Measurements from ENCODE around the gene BLZF1.
"Not testable (repeated sequence)": the region's sequence is repeated elsewhere in the genome, so short reads cannot be mapped to it uniquely, and the experiment has no call there.

BLZF1 gene

GRCh38 chr1:169367686-169368405, at the start of gene BLZF1, which contains the start of gene NME7:
Gene BLZF1 (plus strand): TSS chr1:169368195. CDS start chr1:169369523, 1,328 bp downstream.
Gene NME7 (minus strand): TSS chr1:169367797. CDS start chr1:169367710, 87 bp downstream.
- DNase-seq (ENCODE audit: low read depth) = peak; percentile 98

GRCh38 chr1:169318536-169319244, 49.3 kb upstream of the BLZF1 start:
- no peak for DNase-seq (ENCODE audit: low read depth)

DNA sequence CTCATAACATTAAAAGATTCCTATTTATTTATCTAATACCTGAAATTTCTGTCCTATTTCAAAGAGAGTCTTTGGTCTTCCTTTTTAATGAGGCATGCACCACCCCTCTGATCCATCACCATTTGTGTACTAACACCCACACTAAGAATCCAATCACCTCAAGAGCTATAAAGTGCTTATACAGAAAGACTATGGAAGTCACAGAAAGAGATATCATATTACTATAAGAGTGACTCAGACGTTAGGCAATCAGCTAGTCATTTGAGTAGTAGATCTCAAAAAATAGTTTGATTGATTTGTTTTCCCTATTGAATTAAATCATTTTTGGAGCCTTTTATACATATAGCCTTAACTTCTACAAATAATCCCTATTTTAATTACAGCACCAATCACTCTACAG, 46.5 kb upstream of the BLZF1 start:
- no peak for DNase-seq (ENCODE audit: low read depth)

DNA sequence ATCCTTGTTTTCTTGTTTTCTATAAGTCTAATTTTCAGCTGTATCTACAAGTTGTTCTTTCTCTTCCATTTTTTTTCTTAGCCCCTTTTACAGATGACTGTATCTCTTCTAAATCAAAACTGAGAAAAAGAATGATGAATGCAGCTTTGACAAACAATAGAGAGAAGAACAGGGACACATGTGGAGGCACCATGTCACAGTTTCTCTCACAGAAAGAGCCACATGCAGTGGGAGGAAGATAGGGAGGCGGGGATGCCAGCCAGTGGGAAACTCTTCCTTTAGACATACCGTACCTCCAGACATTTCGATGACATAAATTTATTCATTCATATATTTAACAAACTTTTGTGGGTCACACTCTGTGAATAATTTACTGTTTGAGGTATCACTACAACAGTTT, 45.9 kb upstream of the BLZF1 start:
- DNase-seq (ENCODE audit: low read depth) = no peak

DNA sequence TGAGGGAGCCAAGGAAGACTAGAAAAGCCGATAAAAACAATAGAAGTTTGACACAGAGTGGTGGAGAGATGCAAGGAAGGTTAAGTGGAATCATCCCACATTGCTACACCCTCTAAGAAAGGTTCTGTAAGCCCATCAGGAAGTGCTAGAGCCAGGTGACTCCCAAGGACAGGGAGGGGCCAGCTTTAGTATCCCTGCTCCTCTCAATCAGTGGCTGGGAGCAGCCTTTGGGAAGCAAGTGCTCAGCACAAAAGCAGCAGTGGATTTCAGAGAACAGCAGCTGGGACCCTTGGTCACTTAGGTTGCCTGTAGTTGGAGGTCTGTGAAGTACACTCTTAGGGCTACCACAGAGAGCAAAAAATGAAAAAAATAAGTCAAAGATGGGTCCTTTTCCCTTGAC, 42.9 kb upstream of the BLZF1 start:
- DNase-seq (ENCODE audit: low read depth) = no peak

DNA sequence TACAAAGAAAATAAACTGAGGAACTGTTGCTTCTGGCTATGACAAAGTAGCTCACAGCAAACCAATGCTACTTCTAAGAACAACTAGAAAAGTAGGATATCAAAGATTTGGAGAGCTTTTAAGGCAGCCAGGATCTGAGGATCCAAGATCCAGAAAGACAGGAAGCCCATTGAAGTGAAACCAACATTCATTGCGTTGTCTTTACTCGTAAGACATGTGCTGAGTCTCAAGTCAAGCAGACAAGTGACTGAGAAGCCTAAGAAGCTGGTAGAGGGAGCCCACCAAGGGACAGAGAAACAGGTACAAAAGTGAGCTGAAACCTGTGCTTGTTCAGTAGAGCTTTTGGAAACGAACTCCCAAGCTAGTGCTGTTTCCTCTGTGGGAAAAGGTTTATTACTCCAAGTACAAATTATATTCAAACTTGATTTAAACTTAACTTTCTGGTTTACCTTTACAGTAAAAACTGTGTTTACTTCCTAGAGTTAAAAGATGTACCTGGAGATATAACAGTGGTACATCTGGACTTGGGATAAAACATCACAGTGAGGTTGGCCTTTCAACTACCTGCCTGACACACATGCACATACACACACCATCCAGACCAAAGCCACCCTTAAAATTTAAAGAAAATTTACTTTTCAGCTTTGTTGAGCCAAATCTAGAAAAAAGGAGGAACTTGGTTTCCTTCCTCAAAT, 41.6 kb upstream of the BLZF1 start:
- DNase-seq (ENCODE audit: low read depth) = no peak

GRCh38 chr1:169326956-169327268, 41.1 kb upstream of the BLZF1 start:
- DNase-seq (ENCODE audit: low read depth) = no peak

DNA sequence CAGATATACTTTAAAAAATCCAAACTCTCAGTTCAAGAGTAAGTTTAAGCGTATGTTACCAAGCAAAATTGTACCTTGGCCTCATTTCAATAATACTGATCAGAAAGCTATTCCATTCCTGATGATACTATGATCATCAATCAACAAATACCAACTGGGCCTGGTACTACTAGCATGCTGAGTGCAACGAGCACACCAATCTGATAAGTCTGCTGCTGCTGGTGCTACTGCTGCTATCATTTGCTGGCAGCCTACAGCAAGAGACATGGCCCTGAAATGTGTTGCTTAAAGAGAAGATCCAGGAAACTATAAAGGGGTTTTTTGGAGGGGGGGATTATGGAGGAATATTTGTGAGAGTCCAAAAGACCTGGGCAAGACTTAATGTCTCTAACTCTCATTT, 40.1 kb upstream of the BLZF1 start:
- DNase-seq (ENCODE audit: low read depth) = no peak

- no peak for DNase-seq (ENCODE audit: low read depth)
Observed at GRCh38 chr1:169329383-169329782, 38.6 kb upstream of the BLZF1 start.

GRCh38 chr1:169330927-169331326, 37.1 kb upstream of the BLZF1 start:
- DNase-seq (ENCODE audit: low read depth) = no peak

DNA sequence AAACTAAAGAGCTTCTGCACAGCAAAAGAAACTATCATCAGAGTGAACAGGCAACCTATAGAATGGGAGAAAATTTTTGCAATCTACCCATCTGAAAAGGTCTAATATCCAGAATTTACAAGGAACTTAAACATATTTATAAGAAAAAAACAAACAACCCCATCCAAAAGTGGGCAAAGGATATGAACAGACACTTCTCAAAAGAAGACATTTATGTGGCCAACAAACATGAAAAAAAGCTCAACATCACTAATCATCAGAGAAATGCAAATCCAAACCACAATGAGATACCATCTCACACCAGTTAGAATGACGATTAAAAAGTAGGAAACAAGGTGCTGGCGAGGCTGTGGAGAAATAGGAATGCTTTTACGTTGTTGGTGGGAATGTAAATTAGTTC, 33.3 kb upstream of the BLZF1 start:
- DNase-seq (ENCODE audit: low read depth) = not testable (repeated sequence)

- not testable (repeated sequence) for DNase-seq (ENCODE audit: low read depth)
Observed at GRCh38 chr1:169336947-169337715, 30.9 kb upstream of the BLZF1 start.

- DNase-seq (ENCODE audit: low read depth) = peak; percentile 73
Observed at GRCh38 chr1:169338617-169339016, 29.4 kb upstream of the BLZF1 start.

GRCh38 chr1:169339773-169340172, 28.2 kb upstream of the BLZF1 start:
- DNase-seq (ENCODE audit: low read depth) = peak; percentile 41

DNA sequence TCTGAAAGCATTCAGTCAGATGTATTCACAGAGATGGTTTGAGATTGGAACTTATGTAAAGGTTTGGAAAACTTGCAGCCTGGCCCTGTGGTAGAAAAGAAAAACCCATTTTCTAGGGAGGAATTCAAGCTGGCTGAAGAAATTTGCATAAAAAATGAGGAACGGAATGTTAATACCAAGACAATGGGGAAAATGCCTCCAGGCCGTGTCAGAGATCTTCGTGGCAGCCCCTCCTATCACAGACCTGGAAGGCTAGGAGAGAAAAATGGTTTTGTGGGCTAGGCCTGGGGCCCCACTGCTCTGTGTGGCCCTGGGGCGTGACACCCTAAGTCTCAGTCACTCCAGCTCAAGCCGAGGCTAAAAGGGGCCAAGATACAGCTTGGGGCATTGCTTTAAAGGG, 27.1 kb upstream of the BLZF1 start:
- no peak for DNase-seq (ENCODE audit: low read depth)

- DNase-seq (ENCODE audit: low read depth) = not testable (repeated sequence)
Observed at GRCh38 chr1:169342096-169342495, 25.9 kb upstream of the BLZF1 start.

GRCh38 chr1:169345511-169345910, 22.5 kb upstream of the BLZF1 start:
- DNase-seq (ENCODE audit: low read depth) = no peak

DNA sequence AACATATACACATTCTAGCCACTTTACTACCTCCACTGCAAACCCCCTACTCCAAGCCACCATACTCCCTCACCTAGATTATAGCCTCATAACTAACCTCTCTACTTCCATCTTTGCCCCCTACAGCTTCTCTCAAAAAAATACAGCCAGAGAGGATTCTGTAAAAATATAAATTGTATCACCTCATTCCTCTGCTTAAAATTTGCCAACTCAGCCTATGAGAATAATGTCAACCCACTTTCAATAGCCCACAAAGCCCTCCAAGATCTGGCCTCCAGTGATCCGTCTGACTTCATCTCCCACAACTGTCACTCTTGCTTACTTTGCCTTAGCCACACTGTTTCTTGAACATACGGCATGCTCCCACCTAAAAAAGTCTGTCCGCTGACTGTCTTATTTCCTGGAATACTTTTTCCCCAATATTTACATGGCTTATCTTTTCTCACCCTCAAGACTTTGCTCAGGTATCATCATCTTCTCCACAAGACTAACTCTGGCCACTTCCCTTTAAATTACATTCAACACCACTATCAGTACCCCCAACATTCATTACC, 21.9 kb upstream of the BLZF1 start:
- no peak for DNase-seq (ENCODE audit: low read depth)

GRCh38 chr1:169347688-169348382, 20.2 kb upstream of the BLZF1 start:
- no peak for DNase-seq (ENCODE audit: low read depth)

- no peak for DNase-seq (ENCODE audit: low read depth)
Observed at GRCh38 chr1:169348383-169349036, 19.5 kb upstream of the BLZF1 start.

- no peak for DNase-seq (ENCODE audit: low read depth)
Observed at GRCh38 chr1:169360415-169360814, 7.6 kb upstream of the BLZF1 start.

All from CMK (cell line).